ENCODE data around the gene PSMD9.

The PSMD9 gene

DNA sequence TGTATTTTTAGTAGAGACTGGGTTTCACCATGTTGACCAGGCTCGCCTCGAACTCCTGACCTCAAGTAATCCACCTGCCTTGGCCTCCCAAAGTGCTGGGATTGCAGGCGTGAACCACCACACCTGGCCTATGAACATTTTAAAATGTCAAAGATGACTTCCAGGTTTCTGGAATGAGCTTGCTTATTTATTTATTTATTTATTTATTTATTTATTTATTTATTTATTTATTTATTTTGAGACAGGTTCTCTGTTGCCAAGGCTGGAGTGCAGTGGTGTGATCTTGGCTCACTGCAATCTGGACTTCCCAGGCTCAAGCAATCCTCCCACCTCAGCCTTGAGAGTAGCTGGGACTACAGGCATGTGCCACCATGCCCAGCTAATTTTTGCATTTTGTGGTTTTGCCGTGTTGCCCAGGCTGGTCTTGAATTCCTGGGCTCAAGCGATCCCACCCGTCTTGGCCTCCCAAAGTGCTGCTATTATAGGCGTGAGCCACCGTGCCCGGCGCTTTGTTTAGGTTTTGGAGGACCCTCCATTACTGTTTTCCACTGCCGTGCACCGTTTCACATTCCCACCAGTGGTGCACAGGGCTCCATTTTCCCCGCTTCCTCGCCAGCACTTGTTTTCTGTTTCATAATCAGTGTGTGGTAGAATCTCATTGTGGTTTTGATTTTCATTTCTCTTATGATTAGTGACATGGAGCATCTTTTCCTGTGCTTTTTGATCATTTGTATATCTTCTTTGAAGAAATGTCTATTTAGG lies 23.4 kb downstream of the PSMD9 start:
- Histone ChIP-seq H3K4me1 (ENCODE audit: insufficient read depth, poor library complexity, severe bottlenecking) (no peaks in the 10 kb centered on the region), H3K27ac (ENCODE audit: poor library complexity, severe bottlenecking) (no peak overlapping the region), H3K4me3 (ENCODE audit: severe bottlenecking) (no peak overlapping the region), H3K9me3 (ENCODE audit: severe bottlenecking) (no peaks in the 10 kb centered on the region), H3K27me3 (ENCODE audit: insufficient read depth, poor library complexity, severe bottlenecking) (no peaks in the 10 kb centered on the region), H3K36me3 (ENCODE audit: low read depth) (peaks cover 77% of the 10 kb centered on the region)
- ATAC-seq (ENCODE audit: low read depth) (no peak), DNase-seq (ENCODE audit: low spot score) (no peak)
- TF ChIP-seq, protein P1, sequence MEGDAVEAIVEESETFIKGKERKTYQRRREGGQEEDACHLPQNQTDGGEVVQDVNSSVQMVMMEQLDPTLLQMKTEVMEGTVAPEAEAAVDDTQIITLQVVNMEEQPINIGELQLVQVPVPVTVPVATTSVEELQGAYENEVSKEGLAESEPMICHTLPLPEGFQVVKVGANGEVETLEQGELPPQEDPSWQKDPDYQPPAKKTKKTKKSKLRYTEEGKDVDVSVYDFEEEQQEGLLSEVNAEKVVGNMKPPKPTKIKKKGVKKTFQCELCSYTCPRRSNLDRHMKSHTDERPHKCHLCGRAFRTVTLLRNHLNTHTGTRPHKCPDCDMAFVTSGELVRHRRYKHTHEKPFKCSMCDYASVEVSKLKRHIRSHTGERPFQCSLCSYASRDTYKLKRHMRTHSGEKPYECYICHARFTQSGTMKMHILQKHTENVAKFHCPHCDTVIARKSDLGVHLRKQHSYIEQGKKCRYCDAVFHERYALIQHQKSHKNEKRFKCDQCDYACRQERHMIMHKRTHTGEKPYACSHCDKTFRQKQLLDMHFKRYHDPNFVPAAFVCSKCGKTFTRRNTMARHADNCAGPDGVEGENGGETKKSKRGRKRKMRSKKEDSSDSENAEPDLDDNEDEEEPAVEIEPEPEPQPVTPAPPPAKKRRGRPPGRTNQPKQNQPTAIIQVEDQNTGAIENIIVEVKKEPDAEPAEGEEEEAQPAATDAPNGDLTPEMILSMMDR (IDR thresholded peaks at IDR 0.05; ENCODE audit: poor library complexity, severe bottlenecking): no peak

DNA sequence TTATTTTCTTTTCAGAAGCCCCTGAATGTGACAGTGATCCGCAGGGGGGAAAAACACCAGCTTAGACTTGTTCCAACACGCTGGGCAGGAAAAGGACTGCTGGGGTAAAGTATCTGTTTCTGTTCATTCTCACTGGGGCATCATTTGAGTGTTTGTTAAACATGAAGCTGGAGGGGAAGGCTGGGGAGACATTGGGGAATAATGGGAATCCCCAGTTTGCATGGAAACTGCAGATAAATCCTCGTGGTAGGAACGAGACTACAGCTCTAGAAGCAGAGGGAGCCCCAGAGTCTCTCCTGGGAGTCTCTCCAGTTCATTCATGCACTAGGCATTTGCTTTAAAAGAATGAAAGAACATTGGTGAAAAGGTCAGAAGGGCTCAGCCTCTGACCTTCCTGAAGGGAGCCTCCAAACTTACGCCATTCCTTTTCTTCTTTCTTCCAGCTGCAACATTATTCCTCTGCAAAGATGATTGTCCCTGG lies 27.3 kb downstream of the PSMD9 start:
- Histone ChIP-seq H3K27me3 (ENCODE audit: insufficient read depth, poor library complexity, severe bottlenecking) (no peaks in the 10 kb centered on the region), H3K9me3 (ENCODE audit: severe bottlenecking) (no peaks in the 10 kb centered on the region), H3K4me3 (ENCODE audit: severe bottlenecking) (no peak overlapping the region), H3K27ac (ENCODE audit: poor library complexity, severe bottlenecking) (peak overlapping the region; percentile 33), H3K4me1 (ENCODE audit: insufficient read depth, poor library complexity, severe bottlenecking) (peaks cover 3% of the 10 kb centered on the region), H3K36me3 (ENCODE audit: low read depth) (peaks cover 60% of the 10 kb centered on the region)
- DNase-seq (ENCODE audit: low spot score) (no peak), ATAC-seq (ENCODE audit: low read depth) (no peak)
- TF ChIP-seq, protein P1 (IDR thresholded peaks at IDR 0.05; ENCODE audit: poor library complexity, severe bottlenecking): no peak

DNA sequence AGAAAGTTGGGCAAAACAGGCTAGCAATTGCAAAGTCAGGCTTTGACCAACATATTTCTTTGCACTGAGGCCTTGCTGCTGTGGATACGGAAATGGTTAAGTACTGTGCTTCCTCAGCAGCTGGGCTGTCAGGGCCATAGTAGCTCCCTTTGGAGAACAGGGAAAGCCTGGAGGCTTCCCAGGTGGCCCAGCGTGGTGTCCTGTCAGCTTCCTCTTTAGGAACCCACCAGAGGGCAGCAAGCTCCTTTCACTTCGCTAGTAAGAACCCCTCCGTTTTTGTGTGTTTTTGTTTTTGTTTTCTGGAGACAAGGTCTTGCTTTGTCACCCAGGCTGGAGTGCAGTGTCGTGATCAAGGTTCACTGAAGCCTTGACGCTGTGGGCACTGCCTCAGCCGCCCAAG lies 28.1 kb downstream of the PSMD9 start:
- Histone ChIP-seq H3K4me1 (ENCODE audit: insufficient read depth, poor library complexity, severe bottlenecking) (peaks cover 3% of the 10 kb centered on the region), H3K27me3 (ENCODE audit: insufficient read depth, poor library complexity, severe bottlenecking) (no peaks in the 10 kb centered on the region), H3K4me3 (ENCODE audit: severe bottlenecking) (no peak overlapping the region), H3K9me3 (ENCODE audit: severe bottlenecking) (no peaks in the 10 kb centered on the region), H3K27ac (ENCODE audit: poor library complexity, severe bottlenecking) (peak overlapping the region; percentile 33), H3K36me3 (ENCODE audit: low read depth) (peaks cover 52% of the 10 kb centered on the region)
- DNase-seq (ENCODE audit: low spot score) (no peak), ATAC-seq (ENCODE audit: low read depth) (peak; percentile 42; the same call in 2 of the 3 replicates)
- TF ChIP-seq, protein P1 (IDR thresholded peaks at IDR 0.05; ENCODE audit: poor library complexity, severe bottlenecking): peak; percentile 52

DNA sequence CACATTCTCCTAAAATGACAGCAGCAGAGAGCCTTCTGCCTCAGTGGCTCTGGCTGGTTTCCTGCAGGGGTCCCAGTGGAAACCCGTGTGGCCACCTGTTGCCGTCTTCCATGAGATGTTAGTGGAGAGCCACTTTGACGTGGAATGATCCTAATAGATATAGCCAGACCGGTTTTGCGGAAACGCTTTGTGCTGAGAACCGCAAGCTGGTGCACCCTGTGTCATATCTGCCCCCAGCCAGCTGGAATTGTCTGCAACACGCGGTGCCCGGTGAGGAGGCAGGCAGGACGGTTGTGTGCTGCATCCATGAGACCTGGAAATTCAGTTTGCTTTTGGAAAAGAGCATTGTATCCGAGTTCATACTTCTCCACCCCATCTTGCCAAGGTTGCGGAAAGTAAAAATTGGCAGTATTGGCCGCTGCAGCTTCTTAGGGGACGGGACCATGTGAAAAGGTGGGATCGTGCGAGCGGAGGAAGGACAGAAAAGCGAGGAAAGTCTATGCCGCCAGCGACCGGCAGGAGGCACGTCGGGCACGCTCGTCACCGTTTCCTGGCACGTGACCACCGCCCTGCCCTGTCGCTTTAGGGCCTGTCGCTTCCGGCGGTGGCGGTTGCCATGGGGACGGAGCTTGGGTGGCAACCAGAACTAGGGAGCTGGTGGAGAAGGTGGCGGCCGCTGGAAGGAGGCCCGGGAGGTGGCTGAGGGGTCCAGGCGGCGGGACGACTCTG lies 29.5 kb downstream of the PSMD9 start, which contains the start of gene CFAP251:
TSS of gene CFAP251 (plus strand) at position 643 of the 729 bp plus-strand sequence. CDS start 2,714 bp downstream, outside the sequence.
- H3K27me3 ChIP-seq (ENCODE audit: insufficient read depth, poor library complexity, severe bottlenecking): no peaks in the 10 kb centered on the region
- H3K27ac ChIP-seq (ENCODE audit: poor library complexity, severe bottlenecking): peak within 1 kb of the TSS; percentile 43
- H3K4me3 ChIP-seq (ENCODE audit: severe bottlenecking): peak within 1 kb of the TSS; percentile 22
- ATAC-seq (ENCODE audit: low read depth) (peak; percentile 74), DNase-seq (ENCODE audit: low spot score) (peak; percentile 86)
- H3K9me3 ChIP-seq (ENCODE audit: severe bottlenecking): no peaks in the 10 kb centered on the region
- TF ChIP-seq, protein P1 (IDR thresholded peaks at IDR 0.05; ENCODE audit: poor library complexity, severe bottlenecking): peak; percentile 62
- peaks cover 3% of the 10 kb centered on the region for H3K4me1 ChIP-seq (ENCODE audit: insufficient read depth, poor library complexity, severe bottlenecking)
- H3K36me3 ChIP-seq (ENCODE audit: low read depth): peaks cover 45% of the 10 kb centered on the region
